HG02588 (cell line): ENCODE results near the gene TBC1D10B.
"Not testable (repeated sequence)": the region's sequence is repeated elsewhere in the genome, so short reads cannot be mapped to it uniquely, and the experiment has no call there.

Experiments
- ATAC-seq: cut with Tn5 transposase; IDR thresholded peaks from one replicate; pipeline ENCODE4 v1.9.1; 2021; ENCODE audit warnings: mild to moderate bottlenecking, moderate library complexity; ENCODE audit not compliant: unreplicated experiment

The TBC1D10B gene

DNA sequence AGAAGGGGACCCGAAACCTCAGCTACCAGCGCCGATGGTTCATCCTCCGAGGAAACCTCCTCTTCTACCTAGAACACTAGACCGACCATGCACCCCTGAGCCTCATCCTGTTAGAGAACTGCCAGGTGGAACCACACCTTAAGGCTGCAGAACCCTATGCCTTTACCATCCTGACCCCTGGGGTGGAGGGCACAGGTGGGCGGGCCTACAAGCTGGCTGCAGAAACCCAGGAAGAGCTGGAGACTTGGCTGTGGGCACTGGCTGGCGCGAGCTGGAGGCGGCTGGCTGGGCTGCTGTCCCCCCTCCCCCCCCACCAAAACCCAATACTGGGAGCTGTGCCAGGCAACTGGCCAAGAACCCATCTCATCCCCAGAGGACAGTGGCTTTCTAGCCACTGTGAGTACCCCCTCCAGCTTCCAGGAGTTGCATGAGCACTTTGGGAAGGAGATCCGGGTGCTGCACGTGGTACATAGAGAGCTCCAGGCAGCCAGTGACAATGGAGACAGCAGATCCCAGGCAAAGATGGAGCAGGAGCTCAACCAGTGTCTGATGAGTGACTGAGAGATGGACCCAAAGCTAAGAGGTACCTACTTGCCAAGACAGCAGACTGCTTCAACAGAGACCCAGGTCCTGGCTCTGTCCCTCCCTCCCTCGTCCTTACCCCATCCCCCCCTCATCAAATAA lies 13.8 kb downstream of the TBC1D10B start:
- ATAC-seq = no peak

- no peak for ATAC-seq
These were observed 14.4 kb downstream of the TBC1D10B start for GRCh38 chr16:30355954-30356308.

- ATAC-seq = peak; percentile 64
These were observed 14.9 kb downstream of the TBC1D10B start, which contains the start of gene CD2BP2 for GRCh38 chr16:30355144-30355953. CD2BP2 (minus strand) TSS chr16:30355308; CDS start chr16:30354681, 627 bp downstream.

GRCh38 chr16:30354423-30355143 lies 15.7 kb downstream of the TBC1D10B start:
- ATAC-seq = no peak

DNA sequence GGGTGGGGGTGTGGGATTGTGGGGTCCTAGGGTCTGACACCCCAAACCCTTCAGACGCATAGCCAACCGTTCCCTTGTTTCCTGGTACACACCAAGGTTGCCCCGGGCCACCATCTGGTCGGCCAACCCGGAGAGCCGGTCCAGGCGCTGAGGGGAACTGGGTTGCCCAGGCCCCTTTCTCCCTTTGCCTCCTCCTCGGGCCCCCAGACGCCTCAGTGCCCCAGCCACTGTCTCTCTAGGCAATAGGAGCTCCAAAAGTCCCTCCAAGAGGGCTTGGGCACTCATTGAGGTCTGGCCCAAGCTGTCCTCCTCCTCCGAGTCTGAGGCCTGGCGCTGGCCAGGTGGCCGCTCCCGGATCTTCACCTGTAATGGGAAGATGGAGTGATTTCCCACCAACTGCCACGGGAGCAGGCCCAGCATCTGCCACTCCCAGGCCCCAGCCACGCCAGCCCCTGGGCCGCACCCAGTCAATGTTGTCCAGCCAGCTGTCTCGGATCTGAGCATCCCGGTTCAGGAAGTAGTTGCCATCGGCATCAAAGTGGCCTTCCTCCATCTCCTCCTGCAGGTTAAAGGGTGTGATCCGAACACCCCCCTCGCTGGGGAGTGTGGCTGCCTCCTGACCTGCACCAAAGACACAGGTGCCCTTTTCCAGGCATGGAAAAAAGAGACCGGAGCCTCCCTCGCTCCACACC lies 16.7 kb downstream of the TBC1D10B start:
- no peak for ATAC-seq

DNA sequence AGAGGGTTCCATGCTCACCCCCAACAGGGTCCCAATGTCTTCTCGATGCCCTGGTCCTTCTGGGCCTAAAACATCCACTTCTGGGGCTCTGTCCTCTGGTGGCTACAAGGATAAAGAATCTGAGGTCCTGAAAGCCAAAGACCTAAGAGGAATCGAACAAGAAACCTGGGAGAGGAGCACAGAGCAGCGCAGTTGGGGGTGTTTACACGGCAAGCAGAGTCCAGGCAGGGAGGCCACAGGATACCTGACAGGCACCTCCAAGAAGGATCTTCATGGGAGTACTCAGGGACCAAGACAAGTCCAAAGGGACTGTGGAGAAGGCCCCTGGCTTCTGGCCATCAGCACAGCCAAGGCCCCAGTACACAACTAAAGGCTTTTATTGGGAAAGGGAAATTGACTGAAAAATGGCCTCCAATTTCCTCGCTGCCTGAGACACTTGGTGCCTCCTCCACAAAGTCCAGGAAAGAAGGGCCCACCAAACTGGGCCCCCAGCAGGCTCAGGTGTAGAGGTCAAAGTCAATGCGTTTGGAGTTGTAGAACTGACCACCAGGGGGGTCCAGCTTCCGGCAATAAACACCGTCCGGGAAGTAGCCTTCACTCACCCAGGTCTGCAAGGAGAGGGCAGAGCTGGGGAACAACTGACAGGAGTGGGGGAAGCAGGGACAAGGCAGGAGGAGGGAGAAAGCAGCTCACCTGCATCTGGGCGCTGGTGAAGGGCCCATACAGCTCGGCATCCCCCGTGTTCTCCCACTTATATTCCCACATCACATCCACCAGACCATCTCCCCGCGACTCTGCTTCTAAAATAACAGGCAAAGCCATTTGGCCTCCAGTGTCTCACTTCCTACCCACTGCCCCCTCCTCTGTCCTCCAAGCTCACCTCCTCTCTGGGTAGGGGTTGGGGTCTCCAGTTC lies 17.5 kb downstream of the TBC1D10B start:
- no peak for ATAC-seq

DNA sequence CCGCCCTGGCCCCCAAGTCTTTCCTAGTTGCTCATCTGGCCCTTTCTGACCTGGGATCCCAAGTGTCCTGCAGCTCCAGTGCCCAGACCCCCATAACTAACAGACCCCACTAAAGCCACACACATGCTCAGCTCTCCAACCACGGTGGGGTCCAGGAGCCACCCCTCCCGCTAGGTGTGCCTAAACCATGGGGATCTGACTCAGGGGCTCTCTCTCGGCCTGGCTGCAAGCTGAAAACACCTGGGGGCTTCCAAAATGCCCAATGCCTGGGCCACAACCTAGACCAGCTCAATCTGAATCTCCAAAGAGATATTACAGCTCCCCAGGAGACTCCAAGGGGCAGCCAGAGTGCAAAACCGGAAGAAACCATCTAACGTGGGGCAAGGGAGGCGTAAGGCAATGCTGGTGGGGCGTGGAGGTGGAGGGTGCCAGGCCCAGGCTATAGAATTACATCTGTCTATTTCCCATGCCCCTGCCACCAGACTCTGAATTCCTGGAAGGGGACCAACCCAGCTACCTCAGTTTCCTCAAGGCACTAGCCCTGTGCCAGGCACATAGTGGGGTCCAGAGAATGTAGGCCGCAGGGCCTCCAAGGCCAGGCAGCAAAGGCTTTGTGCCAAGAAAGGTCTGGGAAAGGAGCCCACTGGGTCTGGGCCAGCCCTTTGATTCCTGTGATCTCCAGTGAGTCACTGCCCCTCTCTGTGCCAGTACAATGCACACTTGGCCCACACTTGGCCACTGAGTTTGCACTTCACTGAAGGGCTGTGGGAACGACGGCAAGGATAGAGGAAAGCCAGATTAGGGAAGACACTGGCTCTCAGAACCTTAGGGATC lies 18.5 kb downstream of the TBC1D10B start:
- ATAC-seq = no peak

DNA sequence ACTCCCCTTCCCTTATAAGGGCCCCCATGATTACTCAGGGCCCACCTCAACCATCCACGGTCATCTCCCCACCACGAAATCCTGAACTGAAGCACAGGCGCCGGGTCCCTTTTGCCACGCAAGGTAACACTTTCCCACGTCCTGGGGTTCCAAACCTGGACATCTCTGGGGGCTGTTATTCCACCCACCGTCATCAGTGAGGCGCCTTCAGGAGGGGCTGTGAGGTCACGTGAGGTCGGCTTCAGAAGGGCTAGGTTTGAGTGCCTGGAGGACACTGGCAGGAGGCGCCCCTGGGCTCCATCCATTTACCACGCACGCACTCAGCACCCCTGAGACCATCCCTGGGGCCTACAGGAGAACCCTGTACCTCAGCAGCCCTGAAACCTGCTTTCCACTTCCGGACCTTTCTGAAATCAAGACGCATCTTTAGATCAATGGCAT lies 19.3 kb downstream of the TBC1D10B start:
- no peak for ATAC-seq

DNA sequence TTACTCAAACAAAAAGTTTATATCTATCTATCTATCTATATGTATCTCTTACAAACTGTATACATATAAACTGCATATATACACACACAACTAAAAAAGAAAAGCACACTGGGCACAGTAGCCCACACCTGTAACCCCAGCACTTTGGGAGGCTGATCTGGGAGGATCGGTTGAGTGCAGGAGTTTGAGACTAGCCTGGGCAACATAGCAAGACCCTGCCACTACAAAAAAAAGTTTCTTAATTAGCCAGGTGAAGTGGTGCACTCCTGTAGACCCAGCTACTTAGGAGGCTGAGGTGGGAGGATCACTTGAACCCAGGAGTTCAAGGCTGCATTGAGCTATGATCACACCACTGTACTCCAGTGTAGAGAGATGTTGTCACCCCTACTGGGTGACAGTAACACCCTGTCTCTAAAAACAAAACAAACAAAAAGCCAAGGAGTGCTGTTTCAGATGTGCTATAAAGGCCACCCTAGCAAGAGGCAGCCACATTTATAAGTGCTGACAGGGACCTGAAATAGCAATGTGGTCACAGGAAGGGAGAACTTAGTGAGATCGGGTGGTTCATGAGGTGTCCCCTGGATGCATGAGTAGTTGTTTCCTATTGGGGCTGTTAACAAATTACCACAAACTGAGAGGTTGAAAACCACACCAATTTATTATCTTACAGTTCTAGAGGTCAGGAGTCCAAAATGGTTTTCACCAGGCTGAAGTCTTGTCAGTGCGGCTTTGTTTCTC lies 20.0 kb downstream of the TBC1D10B start:
- ATAC-seq = no peak

DNA sequence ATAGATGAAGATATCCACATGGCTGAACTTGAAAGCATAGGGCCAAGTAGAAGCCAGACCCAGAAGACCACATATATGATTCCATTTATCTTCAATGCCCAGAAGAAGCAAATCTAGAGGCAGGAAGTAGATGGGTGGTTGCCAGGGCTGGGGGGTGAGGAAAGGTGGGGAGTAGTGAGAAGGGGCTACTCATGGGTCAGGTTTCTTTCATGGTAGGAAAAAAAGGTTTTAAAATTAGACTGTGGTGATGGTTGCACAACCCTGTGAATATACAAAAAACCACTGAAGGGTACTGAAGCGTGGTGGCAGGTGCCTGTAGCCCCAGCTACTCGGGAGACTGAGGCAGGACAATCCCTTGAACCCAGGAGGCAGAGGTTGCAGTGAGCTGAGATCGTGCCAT lies 20.6 kb downstream of the TBC1D10B start:
- ATAC-seq = no peak

GRCh38 chr16:30348929-30349328 lies 21.4 kb downstream of the TBC1D10B start:
- no peak for ATAC-seq

DNA sequence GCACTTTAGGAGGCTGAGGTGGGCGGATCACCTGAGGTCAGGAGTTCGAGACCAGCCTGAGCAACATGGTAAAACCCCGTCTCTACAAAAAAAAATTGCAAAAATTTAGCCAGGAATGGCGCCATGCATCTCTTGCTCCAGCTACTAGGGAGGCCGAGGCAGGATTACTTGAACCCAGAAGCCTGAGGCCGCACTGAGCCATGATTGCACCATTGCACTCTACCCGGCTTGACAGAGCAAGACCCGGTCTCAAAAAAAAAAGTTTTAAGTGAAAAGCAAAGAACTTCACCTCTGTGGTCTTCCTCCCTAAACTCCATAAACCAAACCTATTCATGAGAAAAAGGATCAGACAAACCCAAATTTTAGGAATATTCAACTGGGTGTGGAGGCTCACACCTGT lies 22.2 kb downstream of the TBC1D10B start:
- ATAC-seq = no peak

DNA sequence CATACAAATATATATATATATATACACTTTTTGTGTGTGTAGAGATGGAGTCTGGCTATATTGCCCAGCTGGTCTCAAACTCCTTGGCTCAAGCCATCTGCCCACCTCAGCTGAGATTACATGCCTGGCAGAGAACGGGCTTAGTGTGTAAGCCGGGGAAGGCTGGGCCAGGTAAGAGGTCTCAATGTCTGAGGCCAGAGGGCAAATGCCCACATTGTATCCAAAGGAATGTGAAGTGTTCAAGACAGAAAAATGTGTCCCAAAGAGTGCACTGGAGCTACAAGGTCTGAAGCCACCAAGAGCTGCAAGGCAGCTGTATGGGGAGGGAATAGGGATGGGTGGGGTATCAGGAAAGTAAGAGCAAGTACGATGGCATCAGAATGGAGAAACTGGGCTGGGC lies 24.0 kb downstream of the TBC1D10B start:
- ATAC-seq = no peak

DNA sequence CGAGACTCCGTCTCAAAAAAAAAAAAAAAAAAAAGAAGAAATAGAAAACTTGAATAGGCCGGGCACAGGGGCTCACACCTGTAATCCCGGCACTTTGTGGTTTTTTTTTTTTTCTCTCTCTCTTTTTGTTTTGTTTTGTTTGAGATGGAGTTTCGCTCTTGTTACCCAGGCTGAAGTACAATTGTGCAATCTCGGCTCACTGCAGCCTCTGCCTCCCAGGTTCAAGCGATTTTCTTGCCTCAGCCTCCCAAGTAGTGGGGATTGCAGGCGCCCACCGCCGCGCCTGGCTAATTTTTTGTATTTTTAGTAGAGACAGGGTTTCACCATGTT lies 26.8 kb downstream of the TBC1D10B start:
- ATAC-seq = not testable (repeated sequence)

DNA sequence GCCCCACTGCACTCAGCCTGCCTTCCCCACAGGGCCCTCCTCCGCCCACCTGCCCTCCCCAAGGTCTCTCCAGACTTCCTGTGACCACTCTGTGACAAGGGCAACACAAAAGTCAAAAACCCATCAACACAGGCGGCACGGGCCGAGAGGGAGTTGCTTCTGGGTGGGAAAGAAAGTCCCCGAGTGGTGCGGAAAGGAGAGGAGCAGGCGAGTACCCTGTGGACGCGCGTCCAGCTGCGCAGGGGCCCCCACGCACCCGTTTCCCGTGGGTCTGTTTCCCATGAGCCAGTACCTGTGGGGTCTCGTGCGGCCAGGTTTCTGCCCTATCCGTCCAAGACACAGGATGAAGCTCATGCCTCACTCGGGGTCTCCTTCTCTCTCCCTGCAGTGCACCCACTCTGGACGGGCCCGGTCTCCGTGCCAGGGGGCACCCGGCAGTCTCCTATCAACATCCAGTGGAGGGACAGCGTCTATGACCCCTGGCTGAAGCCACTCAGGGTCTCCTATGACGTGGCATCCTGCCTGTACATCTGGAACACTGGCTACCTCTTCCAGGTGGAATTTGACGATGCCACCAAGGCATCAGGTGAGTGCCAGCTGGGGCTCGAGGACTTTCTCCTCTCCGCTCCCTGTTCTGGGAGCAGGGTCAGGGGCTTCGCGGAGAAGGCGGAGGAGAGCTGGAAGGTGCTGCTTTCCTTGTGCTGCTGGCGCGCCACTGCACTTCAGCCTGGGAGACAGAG lies 27.4 kb downstream of the TBC1D10B start:
- no peak for ATAC-seq

- not testable (repeated sequence) for ATAC-seq
These were observed 28.3 kb downstream of the TBC1D10B start for GRCh38 chr16:30341971-30342370.

DNA sequence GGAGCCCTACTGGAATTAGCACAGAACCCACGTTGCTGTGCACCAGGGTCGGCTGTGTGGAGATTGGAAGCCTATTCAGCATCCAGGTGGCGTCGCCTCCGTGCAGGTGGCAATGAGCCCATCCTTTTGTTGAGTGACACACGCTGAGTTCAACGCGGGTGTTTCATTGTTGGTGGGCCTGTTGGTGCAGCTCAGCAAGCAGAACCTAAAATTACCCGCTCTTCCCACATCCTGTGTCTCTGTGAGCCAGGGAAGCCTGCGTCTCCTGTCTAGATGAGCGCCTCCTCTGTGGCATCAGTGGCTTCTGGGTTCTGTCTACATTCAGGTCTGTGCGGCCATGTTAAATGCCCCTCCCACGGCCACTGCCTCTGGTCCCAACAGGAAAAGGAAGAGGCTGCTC lies 29.7 kb downstream of the TBC1D10B start:
- ATAC-seq = no peak

DNA sequence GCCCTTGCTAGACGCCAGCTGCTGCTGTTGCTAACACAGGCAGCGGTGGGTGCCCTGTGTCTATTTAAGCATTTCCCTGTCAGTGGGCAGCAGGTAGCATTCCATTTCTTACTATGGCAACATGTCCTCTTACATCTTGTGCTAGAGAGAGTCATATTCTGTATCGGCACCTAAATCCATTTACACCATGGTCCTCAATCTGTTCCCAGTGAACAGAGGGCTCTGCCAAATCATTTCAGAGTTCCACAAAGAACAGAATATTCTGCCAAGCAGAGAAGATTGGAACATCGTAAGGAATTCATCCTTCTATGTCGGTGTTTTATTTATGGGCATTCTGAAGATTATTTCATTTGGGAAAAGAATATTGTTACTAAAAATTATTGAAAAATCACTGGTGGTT lies 31.6 kb downstream of the TBC1D10B start:
- ATAC-seq = not testable (repeated sequence)
